ENCODE measurements around the gene ICE1.
"Not testable (repeated sequence)": the region's sequence is repeated elsewhere in the genome, so short reads cannot be mapped to it uniquely, and the experiment has no call there.

DNA sequence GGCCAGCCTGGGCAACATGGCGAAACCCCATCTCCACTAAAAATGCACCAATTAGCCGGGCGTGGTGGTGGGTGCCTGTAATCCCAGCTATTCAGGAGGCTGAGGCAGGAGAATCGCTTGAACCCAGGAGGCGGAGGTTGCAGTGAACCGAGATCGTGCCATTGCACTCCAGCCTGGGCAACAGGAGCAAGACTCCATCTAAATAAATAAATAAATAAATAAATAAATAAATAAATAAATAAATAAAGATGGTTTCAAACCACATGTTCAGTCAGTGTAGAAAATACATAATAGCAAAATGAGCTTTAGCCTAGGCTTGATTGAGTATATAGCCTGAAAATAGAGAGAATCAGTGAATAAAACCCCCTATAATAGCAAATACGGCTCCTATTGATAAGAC is 27.4 kb upstream of the ICE1 start:
- TF ChIP-seq JUND (IDR thresholded peaks at IDR 0.05); TAF1 (conservative IDR thresholded peaks at IDR 0.05): not testable (repeated sequence)
- TF ChIP-seq, protein P1, sequence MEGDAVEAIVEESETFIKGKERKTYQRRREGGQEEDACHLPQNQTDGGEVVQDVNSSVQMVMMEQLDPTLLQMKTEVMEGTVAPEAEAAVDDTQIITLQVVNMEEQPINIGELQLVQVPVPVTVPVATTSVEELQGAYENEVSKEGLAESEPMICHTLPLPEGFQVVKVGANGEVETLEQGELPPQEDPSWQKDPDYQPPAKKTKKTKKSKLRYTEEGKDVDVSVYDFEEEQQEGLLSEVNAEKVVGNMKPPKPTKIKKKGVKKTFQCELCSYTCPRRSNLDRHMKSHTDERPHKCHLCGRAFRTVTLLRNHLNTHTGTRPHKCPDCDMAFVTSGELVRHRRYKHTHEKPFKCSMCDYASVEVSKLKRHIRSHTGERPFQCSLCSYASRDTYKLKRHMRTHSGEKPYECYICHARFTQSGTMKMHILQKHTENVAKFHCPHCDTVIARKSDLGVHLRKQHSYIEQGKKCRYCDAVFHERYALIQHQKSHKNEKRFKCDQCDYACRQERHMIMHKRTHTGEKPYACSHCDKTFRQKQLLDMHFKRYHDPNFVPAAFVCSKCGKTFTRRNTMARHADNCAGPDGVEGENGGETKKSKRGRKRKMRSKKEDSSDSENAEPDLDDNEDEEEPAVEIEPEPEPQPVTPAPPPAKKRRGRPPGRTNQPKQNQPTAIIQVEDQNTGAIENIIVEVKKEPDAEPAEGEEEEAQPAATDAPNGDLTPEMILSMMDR (IDR thresholded peaks at IDR 0.05; ENCODE audit: low read depth, low read length, missing input control) = not testable (repeated sequence)
